SK-N-SH (cell line): ENCODE results near the gene FRYL.

Experiments
- CTCF ChIP-seq: fragments of 200-600 bp; sonication (generic); IDR thresholded peaks from 2 replicates; pipeline ENCODE4 v1.6.1; 2017; ENCODE audit warnings: antibody characterized with exemption, mild to moderate bottlenecking, moderate library complexity
- MEF2A ChIP-seq: IDR thresholded peaks from 2 replicates; pipeline ENCODE4 v1.4.0; 2012; ENCODE audit warnings: low read depth, borderline replicate concordance
- NFIC ChIP-seq: IDR thresholded peaks from 2 replicates; pipeline ENCODE4 v1.4.0; 2012; ENCODE audit warnings: borderline replicate concordance
- USF1 ChIP-seq: IDR thresholded peaks from 2 replicates; pipeline ENCODE4 v1.4.0; 2012; ENCODE audit warnings: low read depth, borderline replicate concordance
- YY1 ChIP-seq: IDR thresholded peaks from 2 replicates; pipeline ENCODE4 v1.4.0; 2012; ENCODE audit warnings: low read depth, mild to moderate bottlenecking
- ZBTB33 ChIP-seq: IDR thresholded peaks from 2 replicates; pipeline ENCODE4 v1.4.0; 2012; ENCODE audit warnings: low read depth, borderline replicate concordance

- TF ChIP-seq CTCF (no peak), MEF2A (no peak), USF1 (no peak), YY1 (no peak), ZBTB33 (no peak), NFIC (no peak)
These were observed 295.4 kb downstream of the FRYL start for GRCh38 chr4:48484494-48485168.
